Measurements from ENCODE around the gene CTNNA2.

Gene CTNNA2

GRCh38 chr2:79938648-79939047, 425.8 kb downstream of the CTNNA2 start:
- TF ChIP-seq CTCF (IDR thresholded peaks at IDR 0.05; ENCODE audit: control insufficient read depth, insufficient read depth, low read depth, low read length, missing control alignments), result no peak
- H3K4me3 ChIP-seq (ENCODE audit: control insufficient read depth, low read depth, low read length), result no peak overlapping the region
- no peak for DNase-seq (ENCODE audit: low read depth)

GRCh38 chr2:79940364-79940763, 427.5 kb downstream of the CTNNA2 start:
- no peak for TF ChIP-seq CTCF (IDR thresholded peaks at IDR 0.05; ENCODE audit: control insufficient read depth, insufficient read depth, low read depth, low read length, missing control alignments)
- H3K4me3 ChIP-seq (ENCODE audit: control insufficient read depth, low read depth, low read length), result no peak overlapping the region
- no peak for DNase-seq (ENCODE audit: low read depth)

GRCh38 chr2:79941179-79941578, 428.3 kb downstream of the CTNNA2 start:
- no peak for TF ChIP-seq CTCF (IDR thresholded peaks at IDR 0.05; ENCODE audit: control insufficient read depth, insufficient read depth, low read depth, low read length, missing control alignments)
- DNase-seq (ENCODE audit: low read depth), result no peak
- H3K4me3 ChIP-seq (ENCODE audit: control insufficient read depth, low read depth, low read length), result no peak overlapping the region

- no peak for DNase-seq (ENCODE audit: low read depth)
- H3K4me3 ChIP-seq (ENCODE audit: control insufficient read depth, low read depth, low read length), result no peak overlapping the region
- no peak for TF ChIP-seq CTCF (IDR thresholded peaks at IDR 0.05; ENCODE audit: control insufficient read depth, insufficient read depth, low read depth, low read length, missing control alignments)
Measured at GRCh38 chr2:79944205-79944604, 431.4 kb downstream of the CTNNA2 start.

GRCh38 chr2:79945653-79946445, 433.0 kb downstream of the CTNNA2 start:
- no peak overlapping the region for H3K4me3 ChIP-seq (ENCODE audit: control insufficient read depth, low read depth, low read length)
- DNase-seq (ENCODE audit: low read depth), result no peak
- TF ChIP-seq CTCF (IDR thresholded peaks at IDR 0.05; ENCODE audit: control insufficient read depth, insufficient read depth, low read depth, low read length, missing control alignments), result no peak

- H3K4me3 ChIP-seq (ENCODE audit: control insufficient read depth, low read depth, low read length), result no peak overlapping the region
- no peak for DNase-seq (ENCODE audit: low read depth)
- no peak for TF ChIP-seq CTCF (IDR thresholded peaks at IDR 0.05; ENCODE audit: control insufficient read depth, insufficient read depth, low read depth, low read length, missing control alignments)
Measured at GRCh38 chr2:79947751-79948150, 434.9 kb downstream of the CTNNA2 start.
